HL-60 (cell line): ENCODE measurements around the gene NUBPL.

Experiments used
- DNase-seq, 2 experiments: peaks; one replicate each; pipeline ENCODE4 v3.0.0-alpha.2; 2010 to 2020; ENCODE audit warnings: low read depth in 1 of 2, low spot score in 1 of 2
- H3K27ac ChIP-seq: fragments of 250-450 bp; sonication (Bioruptor Pico); replicated peaks from 2 replicates; pipeline ENCODE4 v1.5.1; 2020; ENCODE audit warnings: mild to moderate bottlenecking, moderate library complexity
- H3K27me3 ChIP-seq: fragments of 250-450 bp; sonication (Bioruptor Pico); 2 replicates; pipeline ENCODE4 v1.5.1; 2021; ENCODE audit warnings: mild to moderate bottlenecking, moderate library complexity; ENCODE audit not compliant: insufficient read depth, poor library complexity, severe bottlenecking
- H3K4me3 ChIP-seq: replicated peaks from 2 replicates; pipeline ENCODE4 v1.5.1; 2011; ENCODE audit warnings: mild to moderate bottlenecking, control low read depth, low read length; ENCODE audit not compliant: insufficient read depth
- CTCF ChIP-seq: IDR thresholded peaks from one replicate; pipeline ENCODE4 v1.5.1; 2011; ENCODE audit warnings: low read length, control low read depth, inconsistent platforms; ENCODE audit not compliant: insufficient read depth
- GABPA ChIP-seq: IDR thresholded peaks from 2 replicates; pipeline ENCODE4 v1.6.1; 2012; ENCODE audit warnings: low read depth
- POLR2AphosphoS5 ChIP-seq: IDR thresholded peaks from 2 replicates; pipeline ENCODE4 v1.6.1; 2012; ENCODE audit warnings: low read depth
- REST ChIP-seq: IDR thresholded peaks from 2 replicates; pipeline ENCODE4 v1.6.1; 2012; ENCODE audit warnings: low read depth; ENCODE audit not compliant: insufficient replicate concordance
- SPI1 ChIP-seq: IDR thresholded peaks from 2 replicates; pipeline ENCODE4 v1.6.1; 2012; ENCODE audit warnings: low read depth, mild to moderate bottlenecking, borderline replicate concordance

NUBPL gene

GRCh38 chr14:31879661-31880348 is 318.6 kb downstream of the NUBPL start:
- H3K27ac ChIP-seq: no peak overlapping the region
- no peak for DNase-seq
- H3K4me3 ChIP-seq: no peak overlapping the region
- TF ChIP-seq GABPA (no peak), CTCF (no peak), REST (no peak), SPI1 (no peak), POLR2AphosphoS5 (no peak)
- no peaks in the 10 kb centered on the region for H3K27me3 ChIP-seq

- H3K4me3 ChIP-seq: no peak overlapping the region
- TF ChIP-seq POLR2AphosphoS5 (no peak), SPI1 (no peak), GABPA (no peak), CTCF (no peak), REST (no peak)
- H3K27me3 ChIP-seq: no peaks in the 10 kb centered on the region
- DNase-seq: no peak
- no peak overlapping the region for H3K27ac ChIP-seq
These were observed 319.7 kb downstream of the NUBPL start for GRCh38 chr14:31880935-31881334.

- H3K27me3 ChIP-seq: no peaks in the 10 kb centered on the region
- no peak for TF ChIP-seq GABPA
- TF ChIP-seq POLR2AphosphoS5: no peak
- no peak for TF ChIP-seq SPI1
- TF ChIP-seq CTCF: no peak
- TF ChIP-seq REST: no peak
- no peak overlapping the region for H3K4me3 ChIP-seq
- H3K27ac ChIP-seq: no peak overlapping the region
- DNase-seq: no peak
These were observed 320.5 kb downstream of the NUBPL start for GRCh38 chr14:31881531-31882310.
